K562 (cell line): ENCODE data around the gene RAP2C.

Source experiments
- CBFB ChIP-seq: sonication (generic); formaldehyde crosslinking; IDR thresholded peaks from 2 replicates; pipeline ENCODE4 v1.4.0; 2020; ENCODE audit warnings: mild to moderate bottlenecking, missing genetic modification reagents
- ESRRA ChIP-seq: fragments of 450-650 bp; IDR thresholded peaks from 2 replicates; pipeline ENCODE4 v1.6.1; 2014; ENCODE audit warnings: low read depth, mild to moderate bottlenecking, moderate library complexity, borderline replicate concordance
- JUN ChIP-seq, 2 experiments: sonication (generic) in 1 of 2; formaldehyde crosslinking in 1 of 2; IDR thresholded peaks; 2 replicates each; pipeline versions ENCODE4 v1.6.1 to v1.8.0; 2012 to 2022; ENCODE audit warnings: borderline replicate concordance in 2 of 2, mild to moderate bottlenecking in 2 of 2, improper control_type of control experiment in 1 of 2, low read depth in 1 of 2, low read length in 1 of 2, missing genetic modification reagents in 1 of 2
- MYNN ChIP-seq, 2 experiments: sonication (generic); formaldehyde crosslinking in 1 of 2; IDR thresholded peaks; 2 replicates each; pipeline versions ENCODE4 v1.5.0 to v1.6.1; 2016 to 2020; ENCODE audit warnings: antibody characterized with exemption in 1 of 2, missing genetic modification reagents in 1 of 2
- NCOA2 ChIP-seq, 2 experiments: fragments of 450-650 bp; IDR thresholded peaks; 2 replicates each; pipeline ENCODE4 v1.6.1; 2018; ENCODE audit warnings: mild to moderate bottlenecking in 2 of 2, moderate library complexity in 1 of 2; ENCODE audit not compliant: partially characterized antibody in 2 of 2
- NFIX ChIP-seq: fragments of 250-450 bp; sonication (Bioruptor Pico); IDR thresholded peaks from 2 replicates; pipeline ENCODE4 v1.4.0; 2020; ENCODE audit warnings: low read depth, mild to moderate bottlenecking, moderate library complexity
- NR2C2 ChIP-seq, 2 experiments: fragments of 200-800 bp in 1 of 2; sonication (Bioruptor generic) in 1 of 2; sonication (generic) in 1 of 2; formaldehyde crosslinking in 1 of 2; IDR thresholded peaks; 2 replicates each; pipeline versions ENCODE4 v1.6.1 to v1.8.0; 2016 to 2022; ENCODE audit warnings: mild to moderate bottlenecking in 1 of 2, missing compliant biosample characterization in 1 of 2, missing genetic modification characterization in 1 of 2, missing genetic modification reagents in 1 of 2
- SMARCA4 ChIP-seq: fragments of 450-650 bp; IDR thresholded peaks from 2 replicates; pipeline ENCODE4 v1.6.1; 2016
- TBP ChIP-seq: optimal IDR thresholded peaks from 2 replicates; pipeline ENCODE3; 2011; ENCODE audit warnings: low read depth, low read length, improper control_type of control experiment
- ZBED1 ChIP-seq: IDR thresholded peaks from 2 replicates; pipeline ENCODE4 v1.6.1; 2014
- ZNF146 ChIP-seq: IDR thresholded peaks from one replicate; pipeline ENCODE4 v1.6.1; 2018; ENCODE audit warnings: missing compliant biosample characterization; ENCODE audit not compliant: unreplicated experiment
- ZNF324 ChIP-seq: fragments of 250-450 bp; sonication (Bioruptor Pico); IDR thresholded peaks from 2 replicates; pipeline ENCODE4 v1.4.0; 2020; ENCODE audit warnings: mild to moderate bottlenecking
- TF ChIP-seq, protein P1 (sequence below), 3 experiments: IDR thresholded peaks in 2 of 3; conservative IDR thresholded peaks in 1 of 3; 2 replicates each; pipeline ENCODE4 v1.5.1; 2011 to 2012; ENCODE audit warnings: low read length in 3 of 3, mild to moderate bottlenecking in 3 of 3, control low read depth in 2 of 3, improper control_type of control experiment in 1 of 3, inconsistent platforms in 1 of 3, low read depth in 1 of 3, mixed read lengths in 1 of 3, moderate library complexity in 1 of 3; ENCODE audit not compliant: insufficient read depth in 2 of 3

DNA sequence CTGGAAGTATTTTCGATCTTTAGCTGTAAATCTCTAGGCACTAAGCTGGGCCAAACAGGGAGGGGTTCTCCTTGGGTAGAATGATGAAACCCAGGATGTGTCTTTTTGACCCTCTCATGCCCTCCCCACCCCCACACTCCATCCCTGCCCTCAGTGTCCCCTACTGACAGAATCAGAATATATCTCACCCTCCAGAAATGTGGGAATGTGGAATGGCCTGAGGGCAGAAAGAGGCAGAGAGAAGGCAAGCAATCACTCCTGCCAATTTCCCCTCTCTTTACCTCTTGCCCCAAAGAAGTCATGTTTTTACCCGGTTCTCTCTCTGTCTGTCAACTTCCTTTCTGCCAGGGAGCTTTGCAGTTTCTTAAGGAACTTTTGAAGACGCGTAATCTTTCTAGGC is 34.4 kb downstream of the RAP2C start:
- no peak for TF ChIP-seq NR2C2 (CRISPR knock-in tag; IDR thresholded peaks at IDR 0.05)
- TF ChIP-seq NR2C2 (tag; IDR thresholded peaks at IDR 0.05) = no peak
- no peak for TF ChIP-seq ESRRA
- TF ChIP-seq ZNF146 (CRISPR knock-in tag) = no peak
- TF ChIP-seq JUN (IDR thresholded peaks at IDR 0.05; ENCODE audit: borderline replicate concordance, low read depth, low read length) = no peak
- TF ChIP-seq JUN (CRISPR knock-in tag; IDR thresholded peaks at IDR 0.05; ENCODE audit: borderline replicate concordance) = no peak
- no peak for TF ChIP-seq NCOA2 (IDR thresholded peaks at IDR 0.05; ENCODE audit: partially characterized antibody in 2 of 2)
- no peak for TF ChIP-seq TBP
- TF ChIP-seq SMARCA4 = no peak
- TF ChIP-seq NFIX (CRISPR knock-in tag) = no peak
- no peak for TF ChIP-seq CBFB
- no peak for TF ChIP-seq MYNN (IDR thresholded peaks at IDR 0.05)
- TF ChIP-seq MYNN (CRISPR knock-in tag; IDR thresholded peaks at IDR 0.05) = no peak
- no peak for TF ChIP-seq ZBED1
- TF ChIP-seq ZNF324 (CRISPR knock-in tag) = no peak
- TF ChIP-seq, protein P1, sequence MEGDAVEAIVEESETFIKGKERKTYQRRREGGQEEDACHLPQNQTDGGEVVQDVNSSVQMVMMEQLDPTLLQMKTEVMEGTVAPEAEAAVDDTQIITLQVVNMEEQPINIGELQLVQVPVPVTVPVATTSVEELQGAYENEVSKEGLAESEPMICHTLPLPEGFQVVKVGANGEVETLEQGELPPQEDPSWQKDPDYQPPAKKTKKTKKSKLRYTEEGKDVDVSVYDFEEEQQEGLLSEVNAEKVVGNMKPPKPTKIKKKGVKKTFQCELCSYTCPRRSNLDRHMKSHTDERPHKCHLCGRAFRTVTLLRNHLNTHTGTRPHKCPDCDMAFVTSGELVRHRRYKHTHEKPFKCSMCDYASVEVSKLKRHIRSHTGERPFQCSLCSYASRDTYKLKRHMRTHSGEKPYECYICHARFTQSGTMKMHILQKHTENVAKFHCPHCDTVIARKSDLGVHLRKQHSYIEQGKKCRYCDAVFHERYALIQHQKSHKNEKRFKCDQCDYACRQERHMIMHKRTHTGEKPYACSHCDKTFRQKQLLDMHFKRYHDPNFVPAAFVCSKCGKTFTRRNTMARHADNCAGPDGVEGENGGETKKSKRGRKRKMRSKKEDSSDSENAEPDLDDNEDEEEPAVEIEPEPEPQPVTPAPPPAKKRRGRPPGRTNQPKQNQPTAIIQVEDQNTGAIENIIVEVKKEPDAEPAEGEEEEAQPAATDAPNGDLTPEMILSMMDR (IDR thresholded peaks at IDR 0.05 in 2 of 3, conservative IDR thresholded peaks at IDR 0.05 in 1 of 3; ENCODE audit: insufficient read depth in 2 of 3, low read depth in 1 of 3, low read length in 3 of 3) = no peak
